IPS-18a (cell line): ENCODE data around the gene SUGT1.
"Not testable (repeated sequence)": the region's sequence is repeated elsewhere in the genome, so short reads cannot be mapped to it uniquely, and the experiment has no call there.

Experiments used
- H3K27ac ChIP-seq: one replicate; pipeline ENCODE4 v1.5.1; 2013; ENCODE audit warnings: low read length
- H3K27me3 ChIP-seq: one replicate; pipeline ENCODE4 v1.6.1; 2013; ENCODE audit warnings: mild to moderate bottlenecking, low read length; ENCODE audit not compliant: control insufficient read depth, insufficient read depth
- H3K36me3 ChIP-seq: one replicate; pipeline ENCODE4 v1.6.1; 2013; ENCODE audit warnings: low read depth, low read length; ENCODE audit not compliant: control insufficient read depth
- H3K4me1 ChIP-seq: one replicate; pipeline ENCODE4 v1.6.1; 2013; ENCODE audit warnings: low read depth, low read length; ENCODE audit not compliant: control insufficient read depth
- H3K4me3 ChIP-seq: one replicate; pipeline ENCODE4 v1.5.1; 2013; ENCODE audit warnings: low read length
- H3K9ac ChIP-seq: one replicate; pipeline ENCODE4 v1.6.1; 2013; ENCODE audit warnings: mild to moderate bottlenecking, low read length, moderate library complexity
- H3K9me3 ChIP-seq: one replicate; pipeline ENCODE4 v1.6.1; 2013; ENCODE audit warnings: low read depth, low read length; ENCODE audit not compliant: control insufficient read depth

The SUGT1 gene

DNA sequence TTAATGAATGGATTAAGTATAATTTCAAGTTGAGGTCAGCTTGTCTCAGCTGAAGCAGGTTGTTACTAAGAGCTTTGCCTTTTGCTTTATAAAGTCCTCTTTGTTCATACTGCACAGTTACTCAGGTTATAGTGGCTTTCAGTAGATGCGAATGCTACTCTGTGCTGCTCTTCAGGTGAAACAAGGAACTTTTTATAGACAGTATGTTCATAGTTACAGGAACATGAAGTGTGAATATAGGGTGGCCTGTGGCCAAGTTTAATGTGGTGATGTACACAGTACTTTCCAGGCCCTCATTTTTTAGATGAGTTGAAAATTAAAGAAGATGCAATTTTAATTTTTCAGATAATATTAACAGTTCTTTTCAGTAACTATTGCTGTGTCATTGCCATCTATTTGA lies 20.8 kb downstream of the SUGT1 start:
- no peaks in the 10 kb centered on the region for H3K27me3 ChIP-seq
- peaks cover 55% of the 10 kb centered on the region for H3K36me3 ChIP-seq
- H3K27ac ChIP-seq = no peak overlapping the region
- H3K9me3 ChIP-seq = no peaks in the 10 kb centered on the region
- no peak overlapping the region for H3K9ac ChIP-seq
- no peak overlapping the region for H3K4me3 ChIP-seq
- no peaks in the 10 kb centered on the region for H3K4me1 ChIP-seq

DNA sequence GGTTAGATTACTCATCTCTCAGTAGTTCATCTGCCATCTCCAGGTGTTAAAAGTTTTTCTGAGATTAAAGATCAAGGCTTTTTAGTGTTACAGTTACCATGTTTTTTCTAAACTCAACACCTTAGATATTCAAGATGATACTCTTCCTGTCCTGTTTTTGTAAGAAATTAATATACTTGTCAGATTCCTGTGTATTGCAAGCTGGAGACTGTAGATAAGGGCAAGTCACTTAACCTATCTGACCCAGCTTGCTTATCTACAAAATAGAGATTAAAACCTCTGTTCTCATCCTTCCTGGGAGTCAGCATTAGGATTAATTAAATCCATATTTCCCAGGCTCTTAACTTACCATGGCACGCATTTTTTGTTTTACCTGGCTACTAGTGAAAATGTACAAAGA lies 25.2 kb downstream of the SUGT1 start:
- no peak overlapping the region for H3K4me3 ChIP-seq
- H3K27me3 ChIP-seq = no peaks in the 10 kb centered on the region
- no peak overlapping the region for H3K27ac ChIP-seq
- no peaks in the 10 kb centered on the region for H3K4me1 ChIP-seq
- H3K36me3 ChIP-seq = peaks cover 63% of the 10 kb centered on the region
- H3K9ac ChIP-seq = no peak overlapping the region
- no peaks in the 10 kb centered on the region for H3K9me3 ChIP-seq

DNA sequence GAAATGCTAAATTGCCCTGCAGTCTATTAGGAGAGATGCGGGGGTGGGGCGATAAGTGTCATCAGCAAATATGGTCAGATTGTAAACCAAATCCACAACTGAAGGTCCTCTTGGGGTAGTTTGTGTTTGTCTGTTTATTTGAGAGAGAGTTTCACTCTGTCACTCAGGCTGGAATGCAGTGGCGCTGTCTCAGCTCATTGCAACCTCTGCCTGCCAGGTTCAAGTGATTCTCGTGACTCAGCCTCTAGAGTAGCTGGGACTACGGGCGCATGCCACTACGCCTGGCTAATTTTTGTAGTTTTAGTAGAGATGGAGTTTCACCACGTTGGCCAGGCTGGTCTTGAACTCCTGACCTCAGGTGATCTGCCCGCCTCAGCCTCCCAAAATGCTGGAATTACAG lies 33.2 kb downstream of the SUGT1 start:
- H3K4me1 ChIP-seq, H3K27ac ChIP-seq: not testable (repeated sequence)
- H3K36me3 ChIP-seq = peaks cover 33% of the 10 kb centered on the region

DNA sequence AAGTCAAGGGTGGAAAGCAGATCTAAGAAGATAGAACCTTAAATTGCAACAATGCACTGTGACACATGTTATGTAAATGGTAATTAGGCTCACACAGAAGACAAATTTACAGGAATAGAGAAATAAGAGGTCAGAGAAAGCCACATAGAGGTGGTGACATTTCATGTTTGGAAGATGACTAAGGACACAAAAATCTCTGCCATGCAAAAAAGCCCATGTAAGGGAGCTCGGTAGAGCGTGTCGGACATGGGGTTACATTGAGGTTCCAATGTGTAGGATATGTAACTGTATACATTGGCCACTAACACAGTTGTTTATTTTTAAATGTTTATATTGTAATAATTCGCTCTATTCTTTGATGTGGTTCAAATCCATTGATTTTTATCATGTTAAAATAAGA lies 33.7 kb downstream of the SUGT1 start:
- no peaks in the 10 kb centered on the region for H3K9me3 ChIP-seq
- H3K4me3 ChIP-seq = no peak overlapping the region
- no peak overlapping the region for H3K27ac ChIP-seq
- no peaks in the 10 kb centered on the region for H3K27me3 ChIP-seq
- H3K4me1 ChIP-seq = no peaks in the 10 kb centered on the region
- H3K36me3 ChIP-seq = peaks cover 30% of the 10 kb centered on the region
- H3K9ac ChIP-seq = no peak overlapping the region

More for the DNA sequence above, 33.2 kb downstream of the SUGT1 start:
- H3K27me3 ChIP-seq, H3K9me3 ChIP-seq, H3K4me3 ChIP-seq, H3K9ac ChIP-seq: not testable (repeated sequence)

DNA sequence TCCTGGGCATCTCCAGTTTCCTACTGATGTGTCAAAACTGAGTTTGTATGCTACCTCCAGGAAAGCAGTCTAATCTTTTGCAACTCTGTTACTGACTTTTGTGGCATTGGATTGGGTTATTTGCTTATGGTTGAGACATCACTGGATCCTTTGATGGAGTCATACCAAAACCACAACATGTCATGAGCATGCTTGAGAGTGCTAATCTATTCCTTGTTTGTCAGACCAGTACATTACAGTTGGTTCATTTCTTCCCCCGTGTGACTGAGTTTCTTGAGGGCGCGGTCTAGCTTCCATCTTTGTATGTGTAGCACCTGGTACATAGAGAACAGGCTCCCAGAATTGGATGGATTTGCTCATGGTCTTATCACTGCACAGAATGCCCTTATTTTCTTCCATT lies 43.2 kb downstream of the SUGT1 start:
- Histone ChIP-seq H3K9me3 (no peaks in the 10 kb centered on the region), H3K4me3 (no peak overlapping the region), H3K9ac (no peak overlapping the region), H3K36me3 (peaks cover 3% of the 10 kb centered on the region), H3K4me1 (no peaks in the 10 kb centered on the region), H3K27me3 (no peaks in the 10 kb centered on the region), H3K27ac (no peak overlapping the region)

DNA sequence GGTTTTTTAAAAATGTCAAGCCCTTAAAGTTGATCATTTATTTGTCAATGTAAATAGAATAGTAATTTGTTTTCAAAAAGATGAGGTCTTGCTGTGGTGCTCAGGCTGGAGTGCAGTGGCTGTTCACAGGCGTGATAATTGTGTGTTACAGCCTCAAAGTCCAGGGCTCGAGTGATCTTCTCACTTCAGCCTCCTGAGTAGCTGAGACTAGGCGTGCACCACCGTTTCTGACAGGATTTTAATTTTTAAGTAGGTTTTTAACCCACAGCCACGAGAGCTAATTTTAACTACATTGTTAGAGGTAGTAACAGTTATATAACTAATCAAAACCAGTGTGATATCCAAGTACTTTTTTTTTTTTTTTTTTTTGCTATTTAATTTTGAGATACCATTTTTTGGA lies 43.9 kb downstream of the SUGT1 start:
- no peak overlapping the region for H3K9ac ChIP-seq
- peaks cover under 1% of the 10 kb centered on the region for H3K36me3 ChIP-seq
- no peaks in the 10 kb centered on the region for H3K4me1 ChIP-seq
- H3K4me3 ChIP-seq = no peak overlapping the region
- H3K27me3 ChIP-seq = no peaks in the 10 kb centered on the region
- H3K27ac ChIP-seq = no peak overlapping the region
- H3K9me3 ChIP-seq = no peaks in the 10 kb centered on the region

DNA sequence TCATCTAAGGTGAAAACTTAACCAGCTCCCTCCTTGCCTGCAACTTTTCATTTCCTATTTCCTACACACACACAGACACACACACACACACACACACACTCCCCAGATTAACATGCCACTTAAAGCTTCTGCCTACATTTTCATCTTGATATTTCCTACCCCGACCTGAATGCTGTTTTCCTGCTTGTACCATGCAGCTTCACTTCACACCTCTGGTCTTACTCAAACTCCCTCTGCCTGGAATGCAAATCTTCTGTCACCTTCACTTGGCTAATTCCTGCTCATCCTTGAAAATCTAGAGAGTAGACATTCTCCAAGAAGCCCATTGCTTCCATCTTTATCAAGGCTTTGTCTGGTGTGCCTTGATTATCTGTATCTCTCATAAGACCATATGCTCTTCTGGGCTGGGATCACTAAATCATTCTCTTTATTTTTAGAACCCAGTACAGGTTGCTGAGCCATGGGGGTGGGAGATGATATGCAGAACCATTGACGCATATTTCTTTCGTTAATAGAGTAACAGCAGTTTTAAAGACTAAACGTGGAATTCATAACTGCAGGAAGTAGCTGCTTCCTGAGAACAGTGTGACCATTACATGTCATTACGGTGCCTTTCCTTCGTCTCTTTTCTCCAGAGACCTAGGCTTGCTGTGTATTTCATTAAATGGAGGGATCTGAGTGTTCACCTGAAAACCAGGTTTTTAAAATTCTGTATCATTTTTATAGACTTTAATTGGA lies 49.3 kb downstream of the SUGT1 start:
- Histone ChIP-seq H3K9me3 (no peaks in the 10 kb centered on the region), H3K4me1 (peaks cover 9% of the 10 kb centered on the region), H3K4me3 (no peak overlapping the region), H3K9ac (no peak overlapping the region), H3K36me3 (peaks cover 4% of the 10 kb centered on the region), H3K27me3 (no peaks in the 10 kb centered on the region), H3K27ac (no peak overlapping the region)

DNA sequence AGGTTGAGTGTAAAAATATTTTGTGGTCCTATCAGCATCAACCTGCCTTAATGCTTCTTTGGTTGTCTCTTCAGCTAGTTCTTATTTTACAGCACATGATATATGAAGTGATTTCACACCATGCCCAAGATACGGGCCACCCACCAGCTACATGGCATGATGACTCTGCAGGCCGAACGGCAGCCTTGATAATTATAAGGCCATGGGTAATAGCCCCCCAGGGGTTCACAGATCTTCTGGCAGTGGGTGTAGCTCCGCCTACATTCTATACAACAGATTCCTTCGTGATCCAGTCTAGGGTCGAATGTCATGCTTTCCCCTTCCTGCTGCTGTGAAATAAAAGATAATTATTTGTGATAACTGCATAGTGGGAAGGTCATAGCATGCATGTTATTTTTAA lies 50.8 kb downstream of the SUGT1 start:
- H3K4me1 ChIP-seq = peaks cover 9% of the 10 kb centered on the region
- no peaks in the 10 kb centered on the region for H3K9me3 ChIP-seq
- no peak overlapping the region for H3K9ac ChIP-seq
- H3K36me3 ChIP-seq = peaks cover 10% of the 10 kb centered on the region
- no peak overlapping the region for H3K4me3 ChIP-seq
- no peaks in the 10 kb centered on the region for H3K27me3 ChIP-seq
- H3K27ac ChIP-seq = no peak overlapping the region

DNA sequence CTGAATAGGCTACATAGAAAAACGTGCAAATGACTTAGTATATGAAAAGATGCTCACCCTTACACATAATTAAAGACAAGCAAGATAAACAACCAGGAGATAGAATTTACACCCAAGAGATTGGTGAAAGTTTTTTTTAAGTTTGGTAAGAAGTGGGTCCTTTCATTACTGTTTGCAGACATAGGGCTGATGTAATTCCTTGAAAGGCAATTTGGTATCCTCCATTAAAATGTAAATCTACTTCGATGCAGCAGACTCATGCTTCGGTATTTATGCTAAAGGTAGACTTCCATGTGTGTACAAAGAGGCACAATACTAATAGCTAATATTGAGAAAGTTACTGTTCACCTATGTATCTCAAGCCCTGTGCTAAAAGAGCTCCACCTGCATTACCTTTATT lies 53.4 kb downstream of the SUGT1 start:
- Histone ChIP-seq H3K27ac (no peak overlapping the region), H3K36me3 (peaks cover 20% of the 10 kb centered on the region), H3K9me3 (no peaks in the 10 kb centered on the region), H3K9ac (no peak overlapping the region), H3K27me3 (no peaks in the 10 kb centered on the region), H3K4me1 (peaks cover 9% of the 10 kb centered on the region), H3K4me3 (no peak overlapping the region)

DNA sequence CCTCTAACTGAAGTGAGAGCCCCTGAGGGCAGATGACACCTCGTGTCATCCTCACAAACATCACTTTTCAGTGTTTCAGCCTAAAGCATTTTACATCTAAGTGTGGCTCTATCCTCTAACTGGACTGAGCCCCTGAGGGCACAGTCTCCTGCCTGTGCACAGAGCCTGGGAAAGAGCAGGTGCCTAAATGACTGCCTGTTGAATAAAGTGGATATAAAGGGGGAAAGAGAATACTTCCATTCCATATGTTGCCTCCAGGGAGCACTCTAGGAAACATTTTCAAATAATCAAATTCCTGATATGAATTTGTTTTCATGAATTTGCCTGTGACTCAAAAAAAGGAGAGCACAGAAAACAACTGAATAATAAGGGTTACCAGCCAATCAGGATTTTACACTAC lies 54.7 kb downstream of the SUGT1 start:
- Histone ChIP-seq H3K27ac (no peak overlapping the region), H3K9ac (no peak overlapping the region), H3K36me3 (peaks cover 26% of the 10 kb centered on the region), H3K4me3 (no peak overlapping the region), H3K9me3 (no peaks in the 10 kb centered on the region), H3K27me3 (no peaks in the 10 kb centered on the region), H3K4me1 (peaks cover 22% of the 10 kb centered on the region)

DNA sequence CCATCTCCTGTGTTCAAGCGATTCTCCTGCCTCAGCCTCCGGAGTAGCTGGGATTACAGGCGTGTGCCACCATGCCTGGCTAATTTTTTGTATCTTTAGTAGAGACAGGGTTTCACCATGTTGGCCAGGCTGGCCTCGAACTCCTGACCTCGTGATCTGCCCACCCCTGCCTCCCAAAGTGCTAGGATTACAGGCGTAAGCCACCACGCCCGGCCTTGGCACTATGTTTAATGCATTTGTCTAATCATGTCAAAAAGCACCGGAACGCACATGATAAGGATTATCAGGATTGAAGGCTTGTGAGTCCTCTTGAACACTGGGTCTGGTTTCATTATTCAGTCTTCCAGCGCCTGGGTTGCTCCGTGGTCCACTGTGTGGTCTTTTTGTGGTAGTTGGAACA lies 55.6 kb downstream of the SUGT1 start:
- Histone ChIP-seq H3K36me3 (peaks cover 31% of the 10 kb centered on the region), H3K4me1 (peaks cover 29% of the 10 kb centered on the region)
- H3K9me3 ChIP-seq, H3K27ac ChIP-seq, H3K9ac ChIP-seq, H3K4me3 ChIP-seq, H3K27me3 ChIP-seq: not testable (repeated sequence)

DNA sequence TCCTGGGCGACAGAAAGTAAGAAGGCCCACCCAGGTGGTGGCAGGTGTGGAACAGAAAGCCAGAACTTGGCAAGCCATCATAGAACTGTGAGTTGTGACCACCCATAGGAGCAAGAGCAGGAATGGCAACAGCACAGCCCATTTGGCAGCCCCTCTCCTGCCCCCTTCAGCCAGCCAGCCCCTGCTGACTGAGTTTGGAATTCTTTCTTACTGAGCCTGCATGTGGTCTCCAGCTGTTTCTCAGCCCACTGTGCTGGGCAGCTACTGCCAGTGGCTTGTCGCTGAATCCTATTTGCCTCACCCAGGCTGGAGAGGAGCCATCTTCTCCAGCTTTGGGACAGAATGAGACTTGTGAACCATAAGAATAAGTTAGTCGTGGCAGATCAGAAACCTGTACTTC lies 58.6 kb downstream of the SUGT1 start:
- no peak overlapping the region for H3K9ac ChIP-seq
- no peak overlapping the region for H3K4me3 ChIP-seq
- no peak overlapping the region for H3K27ac ChIP-seq
- no peaks in the 10 kb centered on the region for H3K27me3 ChIP-seq
- peaks cover 30% of the 10 kb centered on the region for H3K36me3 ChIP-seq
- peaks cover 22% of the 10 kb centered on the region for H3K4me1 ChIP-seq
- no peaks in the 10 kb centered on the region for H3K9me3 ChIP-seq
